ENCODE results near the gene WDR45B.

DNA sequence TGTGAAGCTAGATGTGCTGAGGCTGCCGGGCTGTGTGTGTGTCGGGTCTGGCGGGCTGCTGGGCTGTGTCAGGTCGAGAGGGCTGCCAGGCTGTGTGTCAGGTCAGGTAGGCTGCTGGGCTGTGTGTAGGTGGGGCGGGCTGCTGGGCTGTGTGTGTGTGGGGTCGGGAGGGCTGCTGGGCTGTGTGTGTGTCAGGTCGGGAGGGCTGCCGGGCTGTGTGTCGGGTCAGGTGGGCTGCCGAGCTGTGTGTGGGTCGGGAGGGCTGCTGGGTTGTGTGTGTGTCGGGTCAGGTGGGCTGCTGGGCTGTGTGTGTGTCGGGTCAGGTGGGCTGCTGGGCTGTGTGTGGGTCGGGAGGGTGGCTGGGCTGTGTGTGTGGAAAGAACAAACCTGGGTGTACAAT lies 8.6 kb downstream of the WDR45B start:
- TF ChIP-seq, protein P1, sequence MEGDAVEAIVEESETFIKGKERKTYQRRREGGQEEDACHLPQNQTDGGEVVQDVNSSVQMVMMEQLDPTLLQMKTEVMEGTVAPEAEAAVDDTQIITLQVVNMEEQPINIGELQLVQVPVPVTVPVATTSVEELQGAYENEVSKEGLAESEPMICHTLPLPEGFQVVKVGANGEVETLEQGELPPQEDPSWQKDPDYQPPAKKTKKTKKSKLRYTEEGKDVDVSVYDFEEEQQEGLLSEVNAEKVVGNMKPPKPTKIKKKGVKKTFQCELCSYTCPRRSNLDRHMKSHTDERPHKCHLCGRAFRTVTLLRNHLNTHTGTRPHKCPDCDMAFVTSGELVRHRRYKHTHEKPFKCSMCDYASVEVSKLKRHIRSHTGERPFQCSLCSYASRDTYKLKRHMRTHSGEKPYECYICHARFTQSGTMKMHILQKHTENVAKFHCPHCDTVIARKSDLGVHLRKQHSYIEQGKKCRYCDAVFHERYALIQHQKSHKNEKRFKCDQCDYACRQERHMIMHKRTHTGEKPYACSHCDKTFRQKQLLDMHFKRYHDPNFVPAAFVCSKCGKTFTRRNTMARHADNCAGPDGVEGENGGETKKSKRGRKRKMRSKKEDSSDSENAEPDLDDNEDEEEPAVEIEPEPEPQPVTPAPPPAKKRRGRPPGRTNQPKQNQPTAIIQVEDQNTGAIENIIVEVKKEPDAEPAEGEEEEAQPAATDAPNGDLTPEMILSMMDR (IDR thresholded peaks at IDR 0.05; ENCODE audit: poor library complexity, severe bottlenecking): no peak
- no peak for TF ChIP-seq EZH2 (IDR thresholded peaks at IDR 0.05; ENCODE audit: borderline replicate concordance, insufficient read depth, low read length, poor library complexity, severe bottlenecking)
